ENCODE results near the gene SLC17A3. TPM values are rescaled to one million over a fixed set of nuclear protein-coding genes. Genes with fewer than 3 reads are reported as not detected.

The SLC17A3 gene
- total RNA-seq, 1 donor from 2014 or later = not detected

DNA sequence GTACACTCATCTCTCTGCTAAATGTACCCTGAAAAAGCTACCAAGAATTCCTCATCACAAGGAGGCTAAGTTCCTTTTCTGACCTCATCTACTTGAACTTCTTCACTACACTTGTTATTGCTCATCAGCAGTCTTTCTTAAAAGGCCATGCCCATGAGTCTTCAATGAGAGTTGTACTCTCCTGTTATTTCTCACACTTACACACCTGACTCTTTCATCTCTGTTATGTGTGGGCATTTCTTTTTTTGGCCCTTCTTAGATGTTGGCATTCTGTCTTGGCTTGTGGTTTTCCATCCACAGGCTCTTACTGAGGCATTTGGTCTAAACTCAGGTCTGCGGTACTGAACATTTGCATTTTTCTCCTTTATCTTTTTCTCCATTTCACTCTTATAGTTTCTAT, 31.5 kb downstream of the SLC17A3 start:
- no peak overlapping the region for H3K4me3 Mint-ChIP-seq
- H3K36me3 Mint-ChIP-seq = no peaks in the 10 kb centered on the region

DNA sequence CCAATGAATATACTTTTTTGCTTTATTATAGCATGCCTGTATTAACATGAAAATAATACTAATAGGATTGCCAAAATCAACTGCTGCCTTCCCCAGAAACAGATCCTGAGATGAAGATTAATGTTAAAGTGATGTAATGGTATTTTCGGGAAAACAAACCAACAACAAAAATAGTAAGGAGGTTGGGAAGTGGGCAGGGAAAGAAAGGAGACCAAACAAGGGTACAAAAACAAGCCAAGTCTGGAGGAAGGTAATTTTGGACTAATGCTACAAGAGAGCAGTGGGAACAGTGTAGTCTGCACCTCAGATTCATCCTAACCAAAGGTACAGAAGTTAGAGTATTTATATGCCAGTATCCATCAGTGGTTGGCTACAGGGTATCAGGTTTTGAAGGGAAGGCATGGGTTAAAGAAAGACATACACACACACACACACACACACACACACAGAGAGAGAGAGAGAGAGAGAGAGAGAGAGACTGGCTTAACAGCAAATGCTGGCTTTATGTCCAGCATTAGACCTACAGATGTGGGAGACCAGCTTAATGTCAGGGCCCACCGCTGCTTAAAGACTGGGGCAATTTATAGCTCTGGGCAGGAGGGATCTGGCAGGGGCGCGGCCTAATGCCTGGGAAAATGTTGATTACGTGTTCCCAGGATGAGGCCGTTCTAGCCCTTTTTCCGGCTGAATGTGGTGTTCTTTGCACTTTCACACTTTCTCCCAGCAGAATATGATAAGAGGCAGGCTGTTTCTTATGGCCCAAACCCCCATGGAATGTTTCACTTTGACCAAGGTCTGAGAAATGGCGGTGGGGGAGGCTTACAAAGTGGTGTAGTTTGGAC, 38.4 kb downstream of the SLC17A3 start:
- no peaks in the 10 kb centered on the region for H3K4me1 Mint-ChIP-seq (ENCODE audit: unreplicated experiment)
- no peak for DNase-seq (ENCODE audit: extremely low spot score, unreplicated experiment)

More for the DNA sequence above, 31.5 kb downstream of the SLC17A3 start:
- H3K27ac Mint-ChIP-seq = no peak overlapping the region
- TF ChIP-seq, protein P1, sequence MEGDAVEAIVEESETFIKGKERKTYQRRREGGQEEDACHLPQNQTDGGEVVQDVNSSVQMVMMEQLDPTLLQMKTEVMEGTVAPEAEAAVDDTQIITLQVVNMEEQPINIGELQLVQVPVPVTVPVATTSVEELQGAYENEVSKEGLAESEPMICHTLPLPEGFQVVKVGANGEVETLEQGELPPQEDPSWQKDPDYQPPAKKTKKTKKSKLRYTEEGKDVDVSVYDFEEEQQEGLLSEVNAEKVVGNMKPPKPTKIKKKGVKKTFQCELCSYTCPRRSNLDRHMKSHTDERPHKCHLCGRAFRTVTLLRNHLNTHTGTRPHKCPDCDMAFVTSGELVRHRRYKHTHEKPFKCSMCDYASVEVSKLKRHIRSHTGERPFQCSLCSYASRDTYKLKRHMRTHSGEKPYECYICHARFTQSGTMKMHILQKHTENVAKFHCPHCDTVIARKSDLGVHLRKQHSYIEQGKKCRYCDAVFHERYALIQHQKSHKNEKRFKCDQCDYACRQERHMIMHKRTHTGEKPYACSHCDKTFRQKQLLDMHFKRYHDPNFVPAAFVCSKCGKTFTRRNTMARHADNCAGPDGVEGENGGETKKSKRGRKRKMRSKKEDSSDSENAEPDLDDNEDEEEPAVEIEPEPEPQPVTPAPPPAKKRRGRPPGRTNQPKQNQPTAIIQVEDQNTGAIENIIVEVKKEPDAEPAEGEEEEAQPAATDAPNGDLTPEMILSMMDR (conservative IDR thresholded peaks at IDR 0.05) = no peak
- no peak for DNase-seq (ENCODE audit: extremely low spot score, unreplicated experiment)
- H3K27me3 Mint-ChIP-seq = peaks cover 3% of the 10 kb centered on the region
- H3K4me1 Mint-ChIP-seq (ENCODE audit: unreplicated experiment) = no peaks in the 10 kb centered on the region
- no peaks in the 10 kb centered on the region for H3K9me3 Mint-ChIP-seq

DNA sequence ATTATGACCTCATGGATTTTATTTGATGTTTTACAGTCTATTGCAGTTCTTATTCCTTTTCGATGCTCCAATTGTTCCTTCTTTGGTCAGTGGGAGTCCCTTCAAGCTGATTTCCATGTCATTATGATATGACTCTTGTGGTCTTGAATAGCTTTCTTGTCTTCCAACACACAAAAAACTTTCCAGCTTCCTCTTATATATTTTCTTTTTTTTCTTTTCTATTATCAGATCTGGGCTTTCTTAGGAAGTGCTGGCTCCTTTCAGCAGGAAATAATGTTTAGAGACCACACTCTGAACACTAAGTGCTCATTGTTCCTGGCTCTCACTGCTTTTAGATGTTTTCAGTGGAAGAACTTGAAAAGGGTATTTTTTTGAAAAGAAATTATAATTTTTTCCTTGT, 39.1 kb downstream of the SLC17A3 start:
- Mint-ChIP-seq H3K36me3 (no peaks in the 10 kb centered on the region), H3K27ac (no peak overlapping the region), H3K9me3 (no peaks in the 10 kb centered on the region), H3K4me1 (ENCODE audit: unreplicated experiment) (no peaks in the 10 kb centered on the region), H3K4me3 (no peak overlapping the region), H3K27me3 (peaks cover 8% of the 10 kb centered on the region)
- TF ChIP-seq, protein P1 (conservative IDR thresholded peaks at IDR 0.05) = no peak
- DNase-seq (ENCODE audit: extremely low spot score, unreplicated experiment) = no peak

More for the DNA sequence above, 38.4 kb downstream of the SLC17A3 start:
- H3K36me3 Mint-ChIP-seq = no peaks in the 10 kb centered on the region
- TF ChIP-seq, protein P1 (conservative IDR thresholded peaks at IDR 0.05) = no peak
- no peak overlapping the region for H3K27ac Mint-ChIP-seq
- H3K4me3 Mint-ChIP-seq = no peak overlapping the region
- H3K27me3 Mint-ChIP-seq = peaks cover 8% of the 10 kb centered on the region
- no peaks in the 10 kb centered on the region for H3K9me3 Mint-ChIP-seq

DNA sequence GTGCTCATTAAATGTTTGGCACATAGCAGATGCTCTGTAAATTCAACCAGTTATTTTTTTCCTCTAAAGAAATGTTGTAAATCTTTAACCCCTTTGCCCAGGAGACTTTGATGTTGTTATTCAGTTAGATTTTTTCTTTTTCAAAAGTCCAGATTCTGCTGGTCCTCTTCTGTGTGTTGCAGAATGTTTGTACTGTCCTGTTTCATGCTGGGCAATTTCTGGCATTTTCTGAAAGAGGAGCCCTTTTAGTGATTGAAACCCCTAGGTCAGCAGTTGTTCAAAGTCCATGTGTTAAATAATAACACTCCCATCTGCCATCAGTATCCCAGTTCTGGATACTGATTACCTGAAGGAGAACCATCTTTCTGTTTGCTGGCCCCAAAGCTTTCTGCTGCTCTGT, 40.9 kb downstream of the SLC17A3 start:
- Mint-ChIP-seq H3K27me3 (peaks cover 8% of the 10 kb centered on the region), H3K4me1 (ENCODE audit: unreplicated experiment) (no peaks in the 10 kb centered on the region), H3K9me3 (no peaks in the 10 kb centered on the region), H3K27ac (no peak overlapping the region), H3K4me3 (no peak overlapping the region), H3K36me3 (no peaks in the 10 kb centered on the region)
- TF ChIP-seq, protein P1 (conservative IDR thresholded peaks at IDR 0.05) = no peak
- no peak for DNase-seq (ENCODE audit: extremely low spot score, unreplicated experiment)

DNA sequence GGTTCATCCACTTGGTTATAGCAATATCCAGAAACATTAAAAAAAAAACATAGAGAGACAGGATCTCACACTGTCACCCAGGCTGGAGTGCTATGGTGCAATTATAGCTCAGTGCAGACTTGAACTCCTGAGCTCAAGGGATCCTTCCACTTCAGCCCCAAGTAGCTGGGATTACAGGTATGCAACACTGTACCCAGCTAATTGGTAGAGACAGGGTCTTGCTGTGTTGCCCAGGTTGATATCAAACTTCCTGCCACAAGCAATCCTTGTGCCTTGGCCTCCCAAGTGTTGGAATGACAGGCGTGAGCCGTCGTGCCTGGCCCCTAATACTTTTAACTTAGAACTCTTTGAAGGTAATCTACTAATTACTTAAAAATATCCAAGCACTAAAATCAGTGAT, 41.4 kb downstream of the SLC17A3 start:
- no peaks in the 10 kb centered on the region for H3K4me1 Mint-ChIP-seq (ENCODE audit: unreplicated experiment)
- H3K9me3 Mint-ChIP-seq = no peaks in the 10 kb centered on the region
- TF ChIP-seq, protein P1 (conservative IDR thresholded peaks at IDR 0.05) = no peak
- no peak overlapping the region for H3K4me3 Mint-ChIP-seq
- no peak overlapping the region for H3K27ac Mint-ChIP-seq
- no peak for DNase-seq (ENCODE audit: extremely low spot score, unreplicated experiment)
- no peaks in the 10 kb centered on the region for H3K36me3 Mint-ChIP-seq
- H3K27me3 Mint-ChIP-seq = peaks cover 8% of the 10 kb centered on the region

Data from type B pancreatic cell (in vitro differentiated cells).